GM21717 (cell line): ENCODE measurements around the gene LIG3.
"Not testable (repeated sequence)": the region's sequence is repeated elsewhere in the genome, so short reads cannot be mapped to it uniquely, and the experiment has no call there.

Source experiments
- ATAC-seq: cut with Tn5 transposase; IDR thresholded peaks from one replicate; pipeline ENCODE4 v1.9.1; 2021; ENCODE audit warnings: mild to moderate bottlenecking, moderate library complexity; ENCODE audit not compliant: unreplicated experiment

LIG3 gene

DNA sequence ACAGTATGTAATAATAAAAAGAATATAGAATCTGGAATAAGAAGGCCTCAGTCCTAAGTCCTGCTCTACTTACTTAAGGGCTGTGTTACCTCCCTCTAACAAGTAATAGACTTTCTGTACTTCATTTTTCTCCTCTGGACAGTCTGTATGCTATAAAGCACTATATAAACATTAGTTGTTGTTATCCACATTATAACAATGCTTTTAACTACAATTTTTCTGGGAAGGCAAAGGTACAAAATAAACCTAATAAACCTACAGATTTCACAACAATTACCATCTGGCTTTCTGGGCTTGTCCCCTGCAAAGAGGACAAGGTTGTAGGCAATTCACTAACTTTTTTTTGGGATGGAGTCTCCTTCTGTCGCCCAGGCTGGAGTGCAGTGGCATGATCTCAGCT, 50.5 kb downstream of the LIG3 start:
- no peak for ATAC-seq

DNA sequence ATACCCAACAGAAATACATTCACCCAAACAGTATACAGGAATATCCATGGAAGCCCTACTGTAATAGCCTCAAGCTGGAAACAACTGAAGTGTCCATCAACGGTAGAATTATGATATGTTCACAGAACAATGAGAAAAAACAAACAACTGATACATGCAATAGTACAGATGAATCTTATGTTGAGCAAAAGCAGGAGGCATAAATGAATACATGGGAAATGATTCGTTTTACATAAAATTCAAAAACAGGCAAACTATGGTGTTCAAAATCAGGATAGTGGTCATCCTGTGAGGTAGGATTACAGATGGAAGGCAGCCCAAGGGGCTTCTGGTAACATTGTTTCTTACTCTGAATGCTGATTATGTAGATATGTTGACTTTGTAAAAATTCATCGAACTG, 58.1 kb downstream of the LIG3 start:
- ATAC-seq: no peak

DNA sequence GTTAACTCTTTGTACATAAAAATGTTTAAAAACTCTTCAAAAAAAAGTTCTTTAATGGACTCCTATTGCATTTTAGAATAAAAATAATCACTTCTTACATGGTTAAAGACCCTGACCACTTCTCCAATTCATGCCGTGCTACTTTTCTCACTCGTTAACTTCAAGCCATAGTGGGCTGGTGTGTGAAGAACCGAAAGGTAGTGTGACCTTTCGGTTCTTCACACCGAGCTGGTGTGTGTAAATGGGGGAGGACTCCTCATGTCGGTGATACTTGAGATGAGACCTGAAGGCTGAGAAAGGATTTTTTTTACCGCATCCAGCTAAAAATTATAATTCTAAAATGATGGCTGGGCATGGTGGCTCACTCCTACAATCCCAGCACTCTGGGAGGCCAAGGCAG, 61.1 kb downstream of the LIG3 start:
- ATAC-seq: no peak

DNA sequence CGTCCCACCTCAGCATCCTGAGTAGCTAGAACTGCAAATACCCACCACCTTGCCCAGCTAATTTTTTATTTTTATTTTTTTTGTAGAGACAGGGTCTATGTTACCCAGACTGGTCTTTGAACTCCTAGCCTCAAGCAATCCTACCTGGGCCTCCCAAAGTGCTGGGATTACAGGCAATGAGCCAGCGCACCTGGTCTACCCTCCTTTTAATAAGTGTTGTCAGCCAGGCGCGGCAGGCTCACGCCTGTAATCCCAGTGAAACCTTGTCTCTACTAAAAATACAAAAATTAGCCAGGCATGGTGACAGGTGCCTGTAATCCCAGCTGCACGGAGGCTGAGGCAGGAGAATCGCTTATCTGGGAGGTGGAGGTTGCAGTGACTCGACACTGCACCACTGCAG, 63.9 kb downstream of the LIG3 start:
- ATAC-seq: no peak

DNA sequence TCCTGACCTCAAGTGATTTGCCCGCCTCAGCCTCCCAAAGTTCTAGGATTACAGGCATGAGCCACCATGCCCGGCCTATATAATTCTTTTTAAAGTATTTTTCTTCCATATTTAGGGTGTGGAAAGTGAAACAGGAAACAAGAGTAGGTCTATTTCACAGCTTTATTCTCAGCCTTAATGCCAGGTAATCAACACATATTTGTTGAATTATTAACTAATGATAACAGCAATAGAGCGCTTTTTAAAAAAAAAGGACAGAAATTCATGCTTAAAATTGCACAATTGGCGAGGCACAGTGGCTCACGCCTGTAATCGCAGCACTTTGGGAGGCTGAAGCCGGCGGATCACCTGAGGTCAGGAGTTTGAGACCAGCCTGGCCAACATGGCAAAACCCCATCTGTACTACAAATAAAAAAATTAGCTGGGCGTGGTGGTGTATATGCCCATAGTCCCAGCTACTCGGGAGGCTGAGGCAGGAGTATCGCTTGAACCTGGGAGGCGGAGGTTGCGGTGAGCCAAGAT, 65.2 kb downstream of the LIG3 start:
- not testable (repeated sequence) for ATAC-seq

DNA sequence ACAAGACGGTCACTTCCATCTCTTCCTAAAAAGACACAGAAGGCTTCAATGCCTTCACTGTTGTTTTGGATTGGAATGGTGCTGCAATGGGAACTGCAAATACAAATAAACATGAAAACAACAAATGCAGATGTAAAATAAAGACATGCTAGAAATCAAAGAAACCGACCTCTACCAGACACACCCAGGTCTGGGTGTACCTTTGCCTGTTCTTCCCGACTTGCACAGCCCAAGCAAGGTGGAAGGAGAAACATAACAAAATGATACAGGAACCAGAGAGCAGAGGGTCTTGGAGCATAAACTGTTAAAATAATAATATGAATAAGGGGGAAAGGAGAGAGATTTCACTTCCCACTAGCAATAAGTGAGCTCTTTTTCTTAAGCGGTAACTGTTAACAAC, 65.9 kb downstream of the LIG3 start:
- ATAC-seq: no peak

DNA sequence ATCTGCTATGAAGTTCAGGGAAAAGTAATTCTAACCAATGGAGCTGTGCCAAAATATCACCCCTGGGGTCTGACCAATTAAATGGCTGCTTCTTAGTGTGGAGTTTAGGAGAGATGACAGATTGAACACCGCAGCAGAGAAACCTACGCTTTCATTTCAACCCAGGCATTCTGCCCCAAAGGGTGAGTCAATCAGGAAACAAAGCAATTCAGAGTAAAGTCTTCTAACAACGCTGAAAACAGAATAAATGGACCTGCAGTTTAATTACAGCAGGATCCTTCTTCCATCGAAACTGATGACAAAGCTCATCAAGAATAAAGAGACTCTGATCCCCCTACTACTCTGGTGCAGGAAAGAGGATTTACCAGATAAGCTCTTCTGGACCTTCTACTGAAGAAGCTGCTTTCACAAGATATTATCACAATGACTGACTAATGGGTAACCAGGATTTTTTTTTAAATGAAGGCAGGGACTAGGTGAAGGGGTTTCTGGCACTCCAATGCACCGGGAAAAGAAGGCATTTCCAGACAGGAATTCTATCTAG, 66.5 kb downstream of the LIG3 start:
- ATAC-seq: peak; percentile 55

DNA sequence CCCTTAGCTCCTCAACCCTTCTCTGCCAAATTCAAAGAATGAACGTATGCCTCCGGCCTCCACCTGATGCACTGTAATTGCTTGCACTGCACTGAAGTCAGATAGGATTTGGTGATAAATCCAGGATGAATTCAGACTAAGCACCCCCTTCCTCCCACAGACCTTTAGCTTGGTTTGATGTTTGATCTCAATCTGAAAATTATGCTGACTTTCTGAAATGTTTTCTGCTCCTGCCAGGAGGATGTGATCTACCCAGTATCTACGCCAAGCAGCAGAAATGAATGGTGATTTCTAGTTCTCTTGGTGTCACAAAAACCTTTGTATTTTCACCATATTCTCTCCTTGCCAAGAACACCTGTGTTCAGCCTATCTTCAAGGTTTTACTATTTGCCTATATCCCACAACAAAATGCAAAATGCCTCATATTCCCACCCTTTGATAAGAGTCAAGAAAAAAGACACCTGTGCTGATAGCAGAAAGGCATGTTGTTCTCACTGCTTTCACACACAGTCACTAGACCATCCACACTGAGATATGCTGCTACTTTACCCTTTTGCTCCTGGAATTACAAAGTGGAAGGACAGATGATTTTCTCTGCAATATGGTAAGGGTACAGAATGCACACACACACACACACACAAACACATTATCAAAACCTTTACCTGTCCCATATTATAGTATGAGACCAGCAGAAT, 68.5 kb downstream of the LIG3 start:
- no peak for ATAC-seq

DNA sequence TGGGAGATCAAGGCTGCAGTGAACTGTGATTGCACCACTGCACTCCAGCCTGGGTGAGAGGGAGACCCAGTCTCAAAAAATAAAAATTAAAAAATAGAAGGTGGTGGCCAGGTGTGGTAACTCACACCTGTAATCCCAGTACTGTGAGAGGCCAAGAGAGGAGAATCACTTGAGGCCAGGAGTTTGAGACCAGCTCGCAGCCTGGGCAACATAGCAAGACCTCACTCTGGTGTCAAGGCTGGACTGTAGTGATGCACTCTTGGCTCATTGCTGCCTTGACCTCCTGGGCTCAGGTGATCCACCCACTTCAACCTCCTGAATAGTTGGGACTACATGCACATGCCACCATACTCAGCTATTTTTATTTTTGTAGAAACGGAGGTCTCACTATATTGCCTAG, 69.9 kb downstream of the LIG3 start:
- no peak for ATAC-seq

DNA sequence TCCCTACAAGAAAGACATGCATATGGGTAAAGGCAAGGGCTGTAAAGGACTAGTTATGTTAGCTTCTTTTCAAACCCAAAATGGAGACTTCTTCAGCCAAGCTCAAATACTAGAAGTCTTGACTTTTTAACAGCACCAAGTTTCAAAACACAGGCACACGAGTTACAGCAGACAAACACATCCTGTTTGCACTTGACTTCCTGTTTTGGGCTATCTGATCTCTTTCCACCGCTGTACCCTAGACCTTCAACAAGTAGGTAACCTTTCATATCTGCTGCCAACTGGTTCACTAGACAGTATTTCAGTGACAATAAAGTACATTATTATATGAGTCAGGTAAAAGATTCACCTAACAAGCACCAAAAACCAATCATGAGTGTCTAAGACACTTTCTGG, 70.9 kb downstream of the LIG3 start:
- no peak for ATAC-seq

DNA sequence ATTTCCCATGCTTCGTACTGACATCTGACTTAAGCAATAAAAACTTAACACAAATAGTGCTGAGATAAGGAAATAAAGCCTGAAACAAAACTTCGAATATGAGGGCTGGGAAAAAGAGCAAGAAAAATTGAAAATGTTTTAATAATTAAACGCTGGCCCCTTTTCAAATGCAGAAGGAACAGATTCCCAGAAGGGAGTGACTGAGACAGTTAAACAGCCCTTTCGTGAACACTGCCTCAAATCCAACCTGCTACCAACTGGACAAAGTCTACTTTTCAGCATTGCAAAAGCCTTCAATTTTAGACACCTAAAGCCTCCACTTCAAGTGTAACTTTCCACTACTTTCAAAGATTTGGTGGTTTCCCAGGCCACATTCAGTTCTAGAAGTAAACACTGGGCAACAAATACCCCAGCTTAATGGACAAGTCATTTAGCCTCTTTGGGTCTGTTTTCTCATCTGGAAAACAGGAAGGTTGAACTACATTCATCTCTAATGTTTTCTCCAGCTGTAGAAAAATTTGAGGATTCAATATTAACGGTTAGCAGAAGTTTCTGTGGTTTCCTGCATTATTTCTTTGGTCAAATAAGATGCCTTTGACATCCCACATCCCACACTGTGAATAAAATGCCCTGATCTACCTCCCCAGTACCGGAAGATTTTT, 71.4 kb downstream of the LIG3 start:
- no peak for ATAC-seq

DNA sequence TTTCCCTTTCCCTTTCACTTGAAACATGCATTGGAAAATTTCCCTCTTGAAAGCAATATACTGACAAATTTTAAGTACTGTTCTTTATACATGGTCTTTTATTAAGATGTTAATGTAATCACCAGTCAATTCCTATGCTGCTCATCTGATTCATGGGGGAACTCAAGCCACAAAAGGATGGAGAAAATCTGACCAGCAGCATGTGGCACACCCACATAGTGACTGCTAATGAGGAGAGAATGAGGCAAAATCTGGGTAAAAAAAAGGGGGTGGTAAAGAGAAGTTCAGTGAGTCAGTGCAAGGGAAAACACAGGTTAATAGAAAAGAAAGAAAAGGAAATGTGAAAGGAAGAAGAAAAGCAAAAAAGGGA, 71.9 kb downstream of the LIG3 start:
- no peak for ATAC-seq

DNA sequence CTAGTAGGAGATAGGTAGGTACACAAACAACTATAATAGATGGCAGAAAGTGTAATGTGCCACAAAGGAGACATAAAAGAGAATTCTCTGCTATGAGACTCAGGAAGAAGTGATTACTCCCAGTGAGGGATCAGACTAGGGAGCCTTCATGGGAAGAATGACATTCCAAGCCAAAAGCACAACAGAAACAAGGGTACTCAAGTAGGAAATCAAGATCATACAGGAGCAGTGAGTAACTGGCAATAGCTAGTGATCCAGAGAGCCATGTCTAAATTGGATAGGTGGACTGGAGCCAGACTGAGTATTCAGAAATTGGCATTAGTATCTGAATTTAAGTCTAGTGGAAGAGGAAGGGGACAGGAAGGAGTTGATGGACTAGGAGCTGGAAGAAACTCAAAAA, 72.5 kb downstream of the LIG3 start:
- no peak for ATAC-seq

DNA sequence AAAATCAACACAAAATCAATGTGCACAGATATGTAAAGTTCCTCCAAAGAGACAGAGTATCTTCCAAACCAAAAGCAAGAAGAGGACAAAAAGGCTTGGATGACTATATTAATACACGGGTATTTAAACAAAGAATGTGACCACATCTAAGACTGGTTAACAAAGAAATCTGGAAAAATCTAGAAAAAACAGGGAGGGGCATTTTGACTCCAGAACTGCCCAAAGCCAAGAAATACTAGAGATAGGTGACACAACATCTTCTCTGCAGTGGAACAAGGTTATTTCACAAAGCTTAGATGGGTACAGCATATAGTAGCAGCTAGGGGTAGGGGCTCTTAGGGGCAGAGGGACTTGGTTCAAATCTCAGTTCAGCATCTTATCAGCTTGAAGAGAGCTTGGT, 72.9 kb downstream of the LIG3 start:
- no peak for ATAC-seq

DNA sequence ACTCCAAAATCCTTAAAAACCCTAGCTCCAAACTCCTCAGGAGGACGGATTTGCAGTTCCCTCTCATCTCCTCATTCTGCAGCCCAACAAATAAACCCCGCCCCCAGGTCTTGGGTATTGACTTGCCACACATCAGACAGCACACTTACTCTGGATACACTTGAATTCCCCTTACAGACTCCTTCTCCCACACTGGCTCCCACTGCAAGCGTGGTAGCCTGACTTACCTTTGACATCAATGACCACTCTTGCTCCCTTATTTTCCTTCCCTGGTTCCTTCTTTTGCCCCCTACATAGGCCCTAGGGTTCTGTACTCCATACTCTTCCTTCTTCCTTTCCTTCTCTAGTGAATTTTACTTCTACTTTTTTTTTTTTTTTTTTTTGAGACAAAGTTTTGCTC, 75.7 kb downstream of the LIG3 start:
- no peak for ATAC-seq

DNA sequence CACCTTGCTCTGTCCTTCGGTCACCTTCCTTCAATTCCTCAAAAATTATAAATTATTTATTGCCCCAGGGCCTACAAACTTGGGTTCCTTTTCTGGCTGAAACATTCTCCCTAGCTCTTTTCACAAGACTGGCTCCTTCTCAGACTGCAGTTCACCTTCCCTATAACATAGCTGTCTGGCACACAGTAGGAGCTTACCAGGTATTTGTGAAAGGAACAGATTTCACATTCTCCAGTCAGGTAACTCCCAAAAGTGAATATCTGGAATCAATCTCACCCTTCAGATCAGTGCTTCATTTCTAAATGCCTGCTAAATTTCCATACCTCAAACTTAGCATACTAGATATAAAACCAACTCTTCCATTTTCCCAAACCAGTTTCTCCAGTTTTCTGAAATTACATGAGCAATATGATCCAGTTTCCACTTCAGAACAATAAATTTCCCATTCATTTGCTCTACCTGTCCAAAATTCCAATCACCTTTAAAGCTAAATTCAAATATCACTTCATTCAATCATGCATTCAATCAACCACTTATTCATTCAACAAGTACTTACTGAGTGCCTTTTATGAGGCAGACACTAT, 77.1 kb downstream of the LIG3 start:
- ATAC-seq: no peak
